Hepatocyte (in vitro differentiated cells): ENCODE data around the gene TPSAB1.

Experiments used
- CTCF ChIP-seq: fragments of 200-600 bp; sonication (generic); IDR thresholded peaks from 2 replicates; pipeline ENCODE4 v1.5.1; 2016; ENCODE audit warnings: antibody characterized with exemption, mild to moderate bottlenecking; ENCODE audit not compliant: poor library complexity
- EZH2 ChIP-seq: fragments of 200-600 bp; sonication (generic); IDR thresholded peaks from 2 replicates; pipeline ENCODE4 v1.6.1; 2016; ENCODE audit warnings: antibody characterized with exemption, mild to moderate bottlenecking, borderline replicate concordance
- EZH2phosphoT487 ChIP-seq: fragments of 200-600 bp; sonication (generic); IDR thresholded peaks from one replicate; pipeline ENCODE4 v1.6.1; 2018; ENCODE audit warnings: antibody characterized with exemption, mild to moderate bottlenecking, low read depth, moderate library complexity; ENCODE audit not compliant: unreplicated experiment, severe bottlenecking

GRCh38 chr16:1213796-1214372 lies 26.6 kb upstream of the TPSAB1 start:
- no peak for TF ChIP-seq CTCF
- TF ChIP-seq EZH2 = no peak
- no peak for TF ChIP-seq EZH2phosphoT487
